Brain pericyte (primary cell): Measurements from ENCODE around the gene QDPR.
A peak's percentile ranks its signal among the peaks of the same experiment; 100 is the strongest.

Experiments
- DNase-seq: peaks from one replicate; pipeline ENCODE4 v3.0.0-alpha.2; 2012; ENCODE audit warnings: low read depth, low spot score

The QDPR gene

GRCh38 chr4:17528551-17529165 is 16.8 kb upstream of the QDPR start:
- DNase-seq: no peak

GRCh38 chr4:17526695-17527477 is 15.0 kb upstream of the QDPR start:
- no peak for DNase-seq

- no peak for DNase-seq
These were observed 11.8 kb upstream of the QDPR start for GRCh38 chr4:17523662-17524061.

- no peak for DNase-seq
These were observed 9.7 kb upstream of the QDPR start for GRCh38 chr4:17521595-17521994.

- DNase-seq: no peak
These were observed 5.8 kb upstream of the QDPR start for GRCh38 chr4:17517664-17518063.

GRCh38 chr4:17516980-17517379 is 5.1 kb upstream of the QDPR start:
- DNase-seq: no peak

- no peak for DNase-seq
These were observed 3.8 kb upstream of the QDPR start for GRCh38 chr4:17515445-17516407.

- no peak for DNase-seq
These were observed 3.0 kb upstream of the QDPR start, which contains the start of gene CLRN2 for GRCh38 chr4:17514865-17515264. Gene CLRN2, plus strand, starts transcription at chr4:17515165. Its CDS starts 102 bp downstream, at chr4:17515267.

GRCh38 chr4:17512973-17513665 is 1.2 kb upstream of the QDPR start:
- no peak for DNase-seq

- DNase-seq: no peak
These were observed 361 bp downstream of the QDPR start for GRCh38 chr4:17511509-17511949.

- no peak for DNase-seq
These were observed 839 bp downstream of the QDPR start for GRCh38 chr4:17511051-17511450.

- no peak for DNase-seq
These were observed 1.3 kb downstream of the QDPR start for GRCh38 chr4:17510582-17510981.

- DNase-seq: no peak
These were observed 7.8 kb downstream of the QDPR start for GRCh38 chr4:17504081-17504480.

GRCh38 chr4:17502756-17503155 is 9.1 kb downstream of the QDPR start:
- DNase-seq: no peak

GRCh38 chr4:17500574-17500973 is 11.3 kb downstream of the QDPR start:
- no peak for DNase-seq

- DNase-seq: no peak
These were observed 13.9 kb downstream of the QDPR start for GRCh38 chr4:17497890-17498523.

GRCh38 chr4:17494258-17495190 is 17.4 kb downstream of the QDPR start:
- DNase-seq: peak; percentile 18

GRCh38 chr4:17493619-17494018 is 18.3 kb downstream of the QDPR start:
- DNase-seq: no peak

- no peak for DNase-seq
These were observed 19.0 kb downstream of the QDPR start for GRCh38 chr4:17492876-17493275.
